ENCODE measurements around the gene ANO2.

The ANO2 gene

DNA sequence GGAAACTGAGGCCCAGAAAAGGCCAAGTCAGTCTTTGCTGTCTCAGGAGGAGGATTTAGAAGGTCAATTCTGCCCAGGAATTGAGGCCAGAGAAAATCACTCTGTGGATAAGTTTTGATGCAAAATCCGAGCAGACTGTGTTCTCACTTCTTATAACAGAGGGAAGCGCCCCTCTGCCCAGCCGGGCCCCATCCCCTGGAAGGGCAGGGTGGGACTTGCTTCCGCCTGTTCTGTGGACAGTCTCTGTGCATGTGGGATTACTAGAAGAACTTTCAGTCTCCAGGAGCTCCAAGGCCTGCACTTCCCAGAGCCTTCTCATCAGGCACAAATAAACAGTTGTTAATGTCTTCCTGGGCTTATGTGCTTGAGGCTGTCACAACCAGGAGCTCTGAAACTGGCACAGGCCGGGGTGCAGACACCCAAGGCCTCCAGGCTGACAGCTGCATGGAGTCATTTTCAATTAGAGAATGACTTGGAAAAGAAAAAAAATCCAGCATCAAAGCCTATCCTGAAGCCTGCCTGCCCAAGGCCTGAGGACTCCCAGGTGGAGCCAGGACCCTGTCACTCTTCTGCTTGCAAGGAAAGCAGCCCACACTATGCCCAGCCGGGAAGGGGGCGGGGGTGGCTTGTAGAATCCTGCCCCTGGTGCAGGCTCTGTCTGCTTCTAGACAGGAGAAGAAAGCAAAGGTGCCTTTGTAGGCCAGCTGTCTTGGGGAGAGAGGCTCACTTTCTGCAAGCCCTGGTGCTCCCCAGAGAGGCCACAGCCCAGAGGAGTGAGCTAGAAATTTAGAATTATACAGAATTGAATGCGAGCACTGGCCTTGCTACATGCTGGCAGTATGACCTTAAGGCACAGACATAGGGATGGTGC is 428.5 kb downstream of the ANO2 start:
- TF ChIP-seq GATA3 (IDR thresholded peaks at IDR 0.05; ENCODE audit: low read depth, low read length), result no peak
- TF ChIP-seq GATA2 (IDR thresholded peaks at IDR 0.05; ENCODE audit: low read depth, low read length), result no peak

DNA sequence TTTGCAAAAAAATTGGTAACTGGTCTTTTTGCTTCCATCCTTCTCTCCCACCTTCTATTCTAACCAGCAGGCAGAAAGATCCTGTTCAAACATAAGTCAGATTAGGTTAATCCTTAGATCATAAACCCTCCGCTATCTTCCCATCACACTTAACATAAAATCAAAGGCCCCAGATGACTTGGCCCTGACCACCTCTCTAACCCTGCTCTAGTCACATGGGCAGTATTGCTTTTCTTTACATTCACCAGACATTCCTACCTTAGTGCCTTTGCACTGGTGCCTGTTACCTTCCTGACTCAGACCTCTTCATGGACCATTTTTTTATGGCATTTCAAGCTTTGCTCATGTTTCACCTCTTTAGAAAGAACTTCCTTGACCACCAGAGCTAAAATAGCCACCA is 429.6 kb downstream of the ANO2 start:
- TF ChIP-seq GATA3 (IDR thresholded peaks at IDR 0.05; ENCODE audit: low read depth, low read length) (no peak), GATA2 (IDR thresholded peaks at IDR 0.05; ENCODE audit: low read depth, low read length) (no peak)

- TF ChIP-seq GATA2 (IDR thresholded peaks at IDR 0.05; ENCODE audit: low read depth, low read length), result no peak
Observed at GRCh38 chr12:5514545-5514944, 430.5 kb downstream of the ANO2 start.

GRCh38 chr12:5514016-5514415 is 431.0 kb downstream of the ANO2 start:
- TF ChIP-seq GATA3 (IDR thresholded peaks at IDR 0.05; ENCODE audit: low read depth, low read length), result no peak
- no peak for TF ChIP-seq GATA2 (IDR thresholded peaks at IDR 0.05; ENCODE audit: low read depth, low read length)

- no peak for TF ChIP-seq GATA3 (IDR thresholded peaks at IDR 0.05; ENCODE audit: low read depth, low read length)
- no peak for TF ChIP-seq GATA2 (IDR thresholded peaks at IDR 0.05; ENCODE audit: low read depth, low read length)
Observed at GRCh38 chr12:5513406-5513805, 431.7 kb downstream of the ANO2 start.
